HCT116 (cell line): ENCODE results near the gene KMT2D. TPM values are rescaled to one million over a fixed set of nuclear protein-coding genes. Genes with fewer than 3 reads are reported as not detected.

Experiments used
- ATAC-seq: fragments of 200-7000 bp; cut with Tn5 transposase; 2 replicates; pipeline ENCODE4 v1.9.1; 2020; ENCODE audit warnings: mild to moderate bottlenecking, moderate library complexity
- BruUV-seq: library from RNA; stranded (reverse); fragments of 400-500 nt; replicated peaks from 2 replicates; lab custom pipeline; 2021; lab: Mats Ljungman, UMichigan
- CTCF ChIA-PET: fragments of 300-600 bp; sonication (Branson Sonifier 250); formaldehyde crosslinking; loops from one replicate; lab custom pipeline; 2021; ENCODE audit warnings: antibody characterized with exemption; lab: Charles Lee
- POLR2A ChIA-PET: fragments of 300-600, 350-600 bp; sonication (Branson Sonifier 250); formaldehyde crosslinking; loops from one replicate; lab custom pipeline; 2021; ENCODE audit warnings: antibody characterized with exemption; lab: Charles Lee
- RAD21 ChIA-PET, 2 experiments: fragments of 300-600 bp; sonication (Branson Sonifier 250); formaldehyde crosslinking; loops; one replicate each; lab custom pipeline; 2023; ENCODE audit warnings: low total read pairs in 2 of 2; ENCODE audit not compliant: uncharacterized antibody in 2 of 2, unreplicated experiment in 2 of 2, low non-redundant PET in 1 of 2; lab: Charles Lee
- DNase-seq: peaks from one replicate; pipeline ENCODE4 v3.0.0-alpha.2; 2010; ENCODE audit warnings: low read depth, low spot score
- H2AFZ ChIP-seq: fragments of 200-600 bp; shearing (Covaris generic), sonication (generic); 2 replicates; pipeline ENCODE4 v1.6.1; 2017; ENCODE audit warnings: low read depth, mixed run types, mixed read lengths, antibody characterized with exemption, low read length; ENCODE audit not compliant: poor library complexity, severe bottlenecking
- H3K27ac ChIP-seq: 2 replicates; pipeline ENCODE4 v1.5.1; 2012; ENCODE audit warnings: low read depth, low read length
- H3K27me3 ChIP-seq: fragments of 200-600 bp; sonication (generic); 2 replicates; pipeline ENCODE4 v1.6.1; 2016; ENCODE audit warnings: mixed run types, low read length, mixed read lengths; ENCODE audit not compliant: insufficient read depth
- H3K36me3 ChIP-seq, 2 experiments: fragments of 200-500 bp in 1 of 2; fragments of 200-600 bp in 1 of 2; sonication (Bioruptor generic) in 1 of 2; sonication (generic) in 1 of 2; 2 replicates each; pipeline versions ENCODE4 v1.5.1 to v1.6.1; 2014 to 2016; ENCODE audit warnings: low read length in 2 of 2, inconsistent platforms in 1 of 2, mixed read lengths in 1 of 2, mixed run types in 1 of 2; ENCODE audit not compliant: insufficient read depth in 2 of 2, control insufficient read depth in 1 of 2
- H3K4me1 ChIP-seq, 2 experiments: fragments of 200-600 bp in 1 of 2; sonication (generic) in 1 of 2; 2 replicates each; pipeline versions ENCODE4 v1.5.1 to v1.6.1; 2012 to 2017; ENCODE audit warnings: low read length in 2 of 2, inconsistent platforms in 1 of 2, mild to moderate bottlenecking in 1 of 2, mixed read lengths in 1 of 2, mixed run types in 1 of 2, moderate library complexity in 1 of 2; ENCODE audit not compliant: insufficient read depth in 2 of 2, control insufficient read depth in 1 of 2
- H3K4me2 ChIP-seq: fragments of 200-600 bp; sonication (generic); 2 replicates; pipeline ENCODE4 v1.6.1; 2017; ENCODE audit warnings: mixed run types, low read length, mixed read lengths
- H3K4me3 ChIP-seq, 2 experiments: fragments of 200-600 bp in 1 of 2; sonication (generic) in 1 of 2; replicated peaks in 1 of 2; 2 replicates each; pipeline ENCODE4 v1.5.1; 2011 to 2016; ENCODE audit warnings: low read length in 2 of 2, control low read depth in 1 of 2, low read depth in 1 of 2, mild to moderate bottlenecking in 1 of 2, mixed read lengths in 1 of 2, mixed run types in 1 of 2
- H3K79me2 ChIP-seq: fragments of 200-600 bp; sonication (generic); 2 replicates; pipeline ENCODE4 v1.6.1; 2017; ENCODE audit warnings: mild to moderate bottlenecking, mixed run types, low read length, moderate library complexity, mixed read lengths; ENCODE audit not compliant: insufficient read depth
- H3K9ac ChIP-seq: fragments of 200-600 bp; sonication (generic); 2 replicates; pipeline ENCODE4 v1.6.1; 2016; ENCODE audit warnings: low read length, mixed read lengths
- H3K9me2 ChIP-seq: fragments of 200-600 bp; sonication (generic), shearing (Covaris generic); 2 replicates; pipeline ENCODE4 v1.6.1; 2017; ENCODE audit warnings: mixed run types, mild to moderate bottlenecking, moderate library complexity; ENCODE audit not compliant: insufficient read depth
- H3K9me3 ChIP-seq, 2 experiments: fragments of 200-500 bp in 1 of 2; fragments of 200-600 bp in 1 of 2; sonication (Bioruptor generic) in 1 of 2; sonication (generic) in 1 of 2; 2 replicates each; pipeline ENCODE4 v1.6.1; 2014 to 2017; ENCODE audit warnings: low read length in 2 of 2, mixed read lengths in 2 of 2, inconsistent platforms in 1 of 2, low read depth in 1 of 2, mild to moderate bottlenecking in 1 of 2, mixed run types in 1 of 2, moderate library complexity in 1 of 2; ENCODE audit not compliant: control insufficient read depth in 1 of 2, insufficient read depth in 1 of 2
- H4K20me1 ChIP-seq: fragments of 200-600 bp; sonication (generic), shearing (Covaris generic); 2 replicates; pipeline ENCODE4 v1.6.1; 2017; ENCODE audit warnings: mixed run types, mild to moderate bottlenecking, moderate library complexity; ENCODE audit not compliant: insufficient read depth
- CTCF ChIP-seq, 3 experiments: fragments of 200-600 bp in 1 of 3; sonication (generic) in 1 of 3; IDR thresholded peaks in 2 of 3; conservative IDR thresholded peaks in 1 of 3; 2 replicates each; pipeline ENCODE4 v1.5.1; 2012 to 2017; ENCODE audit warnings: low read depth in 2 of 3, low read length in 2 of 3, antibody characterized with exemption in 1 of 3, borderline replicate concordance in 1 of 3, control low read depth in 1 of 3, mild to moderate bottlenecking in 1 of 3, mixed read lengths in 1 of 3, mixed run types in 1 of 3, moderate library complexity in 1 of 3; ENCODE audit not compliant: insufficient read depth in 1 of 3
- ELF1 ChIP-seq: IDR thresholded peaks from 2 replicates; pipeline ENCODE4 v1.6.1; 2012; ENCODE audit warnings: low read depth, borderline replicate concordance
- EZH2phosphoT487 ChIP-seq: fragments of 200-600 bp; IDR thresholded peaks from 2 replicates; pipeline ENCODE4 v1.6.1; 2018; ENCODE audit warnings: antibody characterized with exemption, borderline replicate concordance
- POLR2A ChIP-seq: IDR thresholded peaks from 2 replicates; pipeline ENCODE4 v1.7.0; 2011; ENCODE audit warnings: borderline replicate concordance; ENCODE audit not compliant: insufficient read depth, insufficient read length; ENCODE audit errors: extremely low read depth
- REST ChIP-seq: IDR thresholded peaks from 2 replicates; pipeline ENCODE4 v1.6.1; 2012; ENCODE audit warnings: low read depth
- TCF7L2 ChIP-seq: IDR thresholded peaks from 2 replicates; pipeline ENCODE4 v1.7.0; 2011; ENCODE audit warnings: borderline replicate concordance, inconsistent platforms; ENCODE audit not compliant: insufficient read depth, insufficient read length; ENCODE audit errors: extremely low read depth
- YY1 ChIP-seq: IDR thresholded peaks from 2 replicates; pipeline ENCODE4 v1.6.1; 2011; ENCODE audit warnings: low read length, low read depth, moderate library complexity, mild to moderate bottlenecking; ENCODE audit not compliant: insufficient replicate concordance; ENCODE audit errors: extremely low read depth
- ZFX ChIP-seq: fragments of 450-650 bp; IDR thresholded peaks from 2 replicates; pipeline ENCODE4 v1.6.1; 2017
- intact Hi-C: fragments of 100-400 bp; cut with micrococcal nuclease; formaldehyde crosslinking; loops from 2 replicates; pipeline ENCODE4 v1.10.0; 2022
- total RNA-seq: library from RNA; stranded (reverse); gene quantifications from one replicate; pipeline ENCODE4 v1.2.1, GENCODE V29; 2021; ENCODE audit not compliant: unreplicated experiment

KMT2D gene
- total RNA-seq, 1 experiment from 2014 or later = 71.3 TPM

- Histone ChIP-seq H3K27me3 (no peaks in the 10 kb centered on the region), H2AFZ (no peak overlapping the region), H4K20me1 (no peaks in the 10 kb centered on the region), H3K4me3 (no peak overlapping the region), H3K4me1 (no peaks in the 10 kb centered on the region), H3K79me2 (no peaks in the 10 kb centered on the region), H3K9me3 (no peaks in the 10 kb centered on the region), H3K27ac (no peak overlapping the region), H3K9ac (no peak overlapping the region), H3K36me3 (peaks cover 58 to 81% of the 10 kb centered on the region in 2 experiments), H3K9me2 (no peaks in the 10 kb centered on the region), H3K4me2 (no peak overlapping the region)
- POLR2A ChIA-PET = no interaction called here
- CTCF ChIA-PET = no interaction called here
- intact Hi-C loops = no loop called here
- no peak for TF ChIP-seq CTCF (IDR thresholded peaks at IDR 0.05 in 2 of 3, conservative IDR thresholded peaks at IDR 0.05 in 1 of 3; ENCODE audit: borderline replicate concordance in 1 of 3, insufficient read depth in 1 of 3, low read depth in 2 of 3, low read length in 2 of 3)
- DNase-seq = no peak
- RAD21 ChIA-PET = no interaction called here
- no peak for ATAC-seq
- no TSS peak for BruUV-seq
Observed at GRCh38 chr12:49038291-49038955, 22.2 kb downstream of the KMT2D start.

- H3K9ac ChIP-seq = no peak overlapping the region
- BruUV-seq = TSS peak; percentile 15
- H3K9me3 ChIP-seq = no peaks in the 10 kb centered on the region
- no peaks in the 10 kb centered on the region for H3K79me2 ChIP-seq
- ChIA-PET RAD21 (no interaction called here), POLR2A (no interaction called here), CTCF (no interaction called here)
- no peaks in the 10 kb centered on the region for H3K27me3 ChIP-seq
- no peaks in the 10 kb centered on the region for H3K4me1 ChIP-seq
- TF ChIP-seq TCF7L2 (no peak), ZFX (no peak), ELF1 (no peak), EZH2phosphoT487 (no peak), REST (no peak), POLR2A (no peak), CTCF (IDR thresholded peaks at IDR 0.05 in 2 of 3, conservative IDR thresholded peaks at IDR 0.05 in 1 of 3; ENCODE audit: borderline replicate concordance in 1 of 3, insufficient read depth in 1 of 3, low read depth in 2 of 3, low read length in 2 of 3) (no peak), YY1 (no peak)
- no peak overlapping the region for H3K4me3 ChIP-seq
- intact Hi-C loops = no loop called here
- H2AFZ ChIP-seq = no peak overlapping the region
- peaks cover 52 to 78% of the 10 kb centered on the region in 2 experiments for H3K36me3 ChIP-seq
- no peak overlapping the region for H3K4me2 ChIP-seq
- H3K9me2 ChIP-seq = no peaks in the 10 kb centered on the region
- ATAC-seq = no peak
- no peak for DNase-seq
- H3K27ac ChIP-seq = no peak overlapping the region
- no peaks in the 10 kb centered on the region for H4K20me1 ChIP-seq
Observed at GRCh38 chr12:49037947-49038237, 22.7 kb downstream of the KMT2D start.
